ENCODE results near the gene CTXND2.

- TF ChIP-seq CTCF (IDR thresholded peaks at IDR 0.05) (no peak), TCF12 (IDR thresholded peaks at IDR 0.05) (no peak), RAD21 (IDR thresholded peaks at IDR 0.05; ENCODE audit: low read length) (no peak), GABPA (IDR thresholded peaks at IDR 0.05; ENCODE audit: low read depth) (no peak), RFX5 (IDR thresholded peaks at IDR 0.05; ENCODE audit: low read length) (no peak), EZH2phosphoT487 (IDR thresholded peaks at IDR 0.05; ENCODE audit: borderline replicate concordance, low read depth) (no peak), POLR2AphosphoS5 (IDR thresholded peaks at IDR 0.05; ENCODE audit: low read depth, low read length) (no peak), EP300 (IDR thresholded peaks at IDR 0.05; ENCODE audit: borderline replicate concordance in 1 of 2, low read depth in 1 of 2, low read length in 1 of 2) (no peak), SIN3A (IDR thresholded peaks at IDR 0.05; ENCODE audit: borderline replicate concordance, low read depth, low read length) (no peak)
- TF ChIP-seq, protein P1, sequence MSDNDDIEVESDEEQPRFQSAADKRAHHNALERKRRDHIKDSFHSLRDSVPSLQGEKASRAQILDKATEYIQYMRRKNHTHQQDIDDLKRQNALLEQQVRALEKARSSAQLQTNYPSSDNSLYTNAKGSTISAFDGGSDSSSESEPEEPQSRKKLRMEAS (IDR thresholded peaks at IDR 0.05; ENCODE audit: low read depth), result no peak
These were observed 57.9 kb downstream of the CTXND2 start for GRCh38 chr1:150944856-150945255.
